SKM-1 (cell line): ENCODE measurements around the gene DBF4B.

Experiments used
- DNase-seq: peaks from one replicate; lab custom pipeline; 2025; ENCODE audit not compliant: unreplicated experiment; lab: John Stamatoyannopoulos, UW

Gene DBF4B

GRCh38 chr17:44759086-44759915 lies 50.8 kb downstream of the DBF4B start:
- no peak for DNase-seq

DNA sequence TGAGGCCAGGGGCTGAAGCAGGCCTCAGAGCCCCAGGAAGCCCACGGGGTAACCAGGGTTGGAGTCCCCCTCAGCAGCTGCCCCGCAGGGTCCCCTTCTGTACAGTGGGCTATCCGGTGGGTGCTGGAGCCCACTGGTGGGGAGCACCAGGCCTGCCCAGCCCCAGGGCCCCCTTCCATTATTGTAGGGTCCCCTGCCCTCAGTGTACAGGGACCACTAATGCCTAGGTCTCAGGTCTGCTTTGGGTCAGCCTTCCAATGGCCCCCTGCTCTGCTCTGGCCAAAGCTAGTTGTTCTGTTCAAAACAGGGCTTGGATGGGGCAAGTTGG lies 51.4 kb downstream of the DBF4B start:
- DNase-seq = no peak

DNA sequence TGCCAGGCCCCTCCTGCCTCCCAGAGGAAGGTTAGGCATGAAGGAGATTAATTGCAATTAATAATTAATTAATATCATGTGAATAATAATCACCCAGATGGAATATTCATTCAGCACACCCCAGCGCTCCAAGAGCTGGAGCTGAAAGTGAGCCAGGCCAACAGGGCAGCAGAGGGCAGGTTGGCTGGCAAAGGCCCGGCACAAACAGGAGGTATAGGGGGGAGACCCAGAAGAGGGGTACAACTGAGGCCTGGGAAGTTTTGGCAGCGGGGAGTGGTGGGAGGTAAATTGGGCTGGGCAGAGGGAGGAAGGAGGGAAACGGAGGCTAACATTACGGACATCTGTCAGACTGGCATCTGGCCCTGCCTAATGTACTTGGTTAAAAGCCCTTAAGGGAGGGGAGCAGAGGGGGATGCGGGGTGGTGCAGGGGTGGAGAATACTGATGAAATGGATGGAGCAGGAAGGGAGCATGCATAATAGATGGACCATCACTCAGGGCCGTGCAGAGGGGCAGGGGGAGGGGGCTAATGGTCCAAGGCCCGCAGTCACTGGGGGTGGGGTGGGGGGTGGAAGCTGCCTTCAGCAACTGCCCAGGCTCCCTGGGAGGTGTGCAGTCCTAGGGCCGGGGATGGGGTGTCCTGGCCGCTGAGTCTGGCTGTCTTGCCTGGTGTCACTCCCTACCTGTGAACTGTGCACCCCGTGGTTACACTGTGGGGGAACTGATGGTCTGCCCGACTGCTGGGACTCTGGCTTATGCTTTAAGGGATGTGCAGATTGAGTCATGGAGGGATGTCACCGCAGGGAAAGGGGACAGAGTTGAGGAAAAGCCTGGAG lies 52.2 kb downstream of the DBF4B start:
- DNase-seq = no peak

GRCh38 chr17:44761932-44762810 lies 53.7 kb downstream of the DBF4B start:
- DNase-seq = no peak

DNA sequence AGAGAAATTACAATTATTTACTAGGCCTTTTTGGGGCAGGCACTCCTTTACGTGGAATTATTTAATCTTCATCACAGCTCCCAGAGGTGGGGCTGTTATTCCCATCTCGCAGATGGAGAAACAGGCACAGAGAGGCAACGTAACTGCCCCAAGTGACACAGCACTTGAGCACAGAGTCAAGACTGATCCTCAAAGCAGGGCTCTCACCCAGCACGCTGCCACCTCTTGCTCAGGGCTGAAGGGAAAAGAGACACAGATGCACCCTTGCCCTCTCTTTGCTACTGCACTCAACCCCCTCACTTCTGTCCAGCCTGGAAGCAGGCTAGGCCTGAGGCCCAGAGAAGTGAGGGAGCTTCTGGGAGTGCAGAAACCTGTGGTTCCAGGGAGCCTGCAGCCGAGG lies 54.7 kb downstream of the DBF4B start:
- DNase-seq = no peak

DNA sequence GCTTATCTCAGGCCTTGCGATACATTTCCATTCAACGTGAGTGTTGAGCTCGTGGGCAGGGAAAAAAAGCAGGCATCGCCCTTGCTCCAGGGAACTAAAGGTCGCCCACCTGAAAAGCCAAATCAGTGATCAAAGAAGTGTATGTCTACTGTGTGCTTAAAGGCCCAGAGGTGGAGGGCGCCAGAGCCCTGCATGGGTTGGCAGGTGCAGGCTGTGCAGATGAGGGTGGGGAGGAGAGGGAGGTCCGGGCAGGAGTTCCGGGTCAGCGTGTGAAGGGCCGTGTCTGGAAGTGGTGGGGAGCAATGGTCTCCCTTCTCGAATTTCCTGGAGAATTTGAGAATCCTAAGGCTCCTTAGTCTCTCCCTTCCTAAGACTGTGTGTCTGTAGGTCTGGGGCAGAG lies 57.5 kb downstream of the DBF4B start:
- no peak for DNase-seq

DNA sequence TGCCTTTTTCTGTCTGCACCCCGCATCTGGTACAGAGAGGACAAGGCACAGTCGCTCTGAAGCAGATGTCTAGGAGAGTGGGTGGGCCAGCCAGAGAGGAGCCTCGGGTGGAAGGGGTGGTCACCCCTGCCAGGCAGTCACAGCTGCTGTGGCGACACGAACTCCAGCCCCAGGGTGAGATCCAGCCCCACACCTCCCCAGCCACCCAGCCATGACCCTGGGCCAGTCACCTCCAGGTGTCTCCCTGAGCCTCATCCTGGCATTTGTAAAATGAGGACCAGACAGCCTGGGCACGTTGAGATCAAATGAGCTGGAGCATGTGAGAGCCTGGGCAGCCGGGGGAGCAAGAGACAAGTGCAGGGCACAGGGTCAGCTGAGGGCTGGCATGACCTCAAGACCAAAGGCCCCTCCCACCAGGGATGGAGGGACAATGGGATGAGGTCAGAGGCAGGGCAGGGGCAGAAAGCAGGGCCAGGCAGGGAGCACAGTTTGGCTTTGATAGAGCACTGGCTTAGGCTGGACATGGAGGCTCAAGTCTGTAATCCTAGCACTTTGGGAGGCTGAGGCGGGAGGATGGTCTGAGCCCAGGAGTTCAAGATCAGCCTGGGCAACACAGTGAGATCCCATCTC lies 58.1 kb downstream of the DBF4B start:
- no peak for DNase-seq

DNA sequence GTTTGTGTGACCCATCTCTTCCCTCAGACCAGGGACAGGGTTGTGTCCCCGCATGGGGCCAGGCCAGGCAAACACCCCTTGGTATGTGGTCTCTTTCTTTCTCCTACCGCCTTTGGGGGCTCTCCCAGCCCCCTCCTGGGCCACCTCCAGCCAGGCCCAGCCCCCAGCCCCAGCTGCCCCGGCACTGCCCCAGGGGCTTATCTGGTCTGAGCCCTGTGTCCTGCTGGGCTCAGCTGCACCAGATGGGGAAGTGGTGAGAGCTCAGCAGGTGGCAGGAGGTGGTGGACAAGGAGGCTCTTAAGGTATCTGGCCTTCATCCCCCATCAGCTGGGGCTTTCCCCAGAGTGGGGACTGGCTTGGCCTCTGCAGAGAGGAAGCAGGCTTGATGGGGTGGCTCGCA lies 59.0 kb downstream of the DBF4B start:
- DNase-seq = no peak

- DNase-seq = peak; percentile 28
These were observed 60.2 kb downstream of the DBF4B start for GRCh38 chr17:44768505-44769142.

DNA sequence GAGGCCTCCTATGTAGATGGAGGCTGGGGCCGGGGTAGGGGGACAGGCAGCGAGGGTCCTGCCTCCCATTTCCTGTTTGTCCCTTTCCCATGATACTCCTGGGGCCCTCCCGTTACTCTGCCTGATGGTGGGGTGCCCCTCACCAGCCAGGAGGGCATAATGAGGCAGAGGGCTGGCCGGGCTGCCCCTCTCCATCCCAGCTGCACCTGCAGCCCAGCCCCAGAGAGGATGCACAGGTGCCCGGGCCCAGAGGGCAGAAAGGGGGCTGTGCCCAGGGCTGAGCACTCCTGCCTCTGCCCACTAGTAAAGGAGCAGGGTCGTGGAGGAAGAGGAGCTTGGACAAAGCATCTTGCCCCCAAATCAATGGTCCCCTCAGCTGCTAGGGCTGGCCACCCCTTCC lies 60.8 kb downstream of the DBF4B start:
- no peak for DNase-seq

DNA sequence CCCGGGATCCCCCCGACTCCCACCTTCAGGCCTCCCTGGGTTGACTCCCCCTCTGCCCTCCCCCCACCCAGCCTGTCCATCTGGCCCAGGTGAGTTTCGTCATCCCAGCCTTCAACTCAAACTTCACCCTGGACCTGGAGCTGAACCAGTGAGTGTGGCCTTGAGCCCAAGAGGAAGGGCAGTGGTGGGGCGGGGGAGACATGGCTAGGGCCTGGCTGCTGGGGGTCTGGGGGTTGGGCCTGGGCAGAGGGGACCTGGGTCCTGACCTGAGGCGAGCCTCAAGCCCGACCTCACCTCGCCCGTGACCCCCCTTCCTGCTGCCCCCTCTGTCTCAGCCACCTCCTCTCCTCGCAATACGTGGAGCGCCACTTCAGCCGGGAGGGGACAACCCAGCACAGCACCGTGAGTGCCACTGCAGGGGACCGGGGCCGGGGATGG lies 61.2 kb downstream of the DBF4B start:
- no peak for DNase-seq

DNA sequence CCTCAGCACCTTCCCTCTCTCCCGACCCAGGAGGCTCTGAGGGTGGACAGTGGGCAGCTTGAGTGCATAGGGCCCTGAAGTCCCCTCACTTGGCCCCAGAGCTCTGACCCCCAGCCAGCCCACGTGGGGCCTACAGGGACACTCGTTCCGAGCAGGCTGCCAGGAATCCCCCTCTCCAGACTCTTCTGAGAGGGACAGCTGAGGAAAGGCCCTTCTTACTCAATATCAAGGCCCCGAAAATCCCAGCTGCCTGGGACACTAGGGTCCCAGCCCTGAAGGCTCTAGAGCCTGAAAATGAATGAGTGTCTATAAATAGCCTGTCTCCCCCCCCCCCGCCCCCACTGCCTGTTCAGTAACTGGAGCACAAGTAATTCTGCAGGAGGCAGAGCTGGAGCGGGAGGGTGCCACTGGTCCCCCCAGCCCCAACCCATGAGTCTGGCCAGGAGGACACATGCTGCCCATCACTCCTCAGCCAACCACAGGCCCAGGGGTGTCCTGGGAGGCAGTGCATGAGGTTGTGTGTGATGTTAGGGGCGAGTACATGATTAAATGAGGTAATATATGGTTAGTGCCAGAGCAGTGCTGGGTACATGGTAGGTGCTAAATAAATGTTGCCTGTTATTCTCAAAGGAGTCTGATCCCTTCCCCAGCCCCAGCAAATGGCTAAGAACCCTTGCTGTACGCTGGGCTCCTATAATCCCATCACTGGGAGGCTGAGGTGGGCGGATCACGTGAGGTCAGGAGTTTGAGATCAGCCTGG lies 61.9 kb downstream of the DBF4B start:
- DNase-seq = no peak

GRCh38 chr17:44772308-44773045 lies 64.0 kb downstream of the DBF4B start:
- DNase-seq = no peak

DNA sequence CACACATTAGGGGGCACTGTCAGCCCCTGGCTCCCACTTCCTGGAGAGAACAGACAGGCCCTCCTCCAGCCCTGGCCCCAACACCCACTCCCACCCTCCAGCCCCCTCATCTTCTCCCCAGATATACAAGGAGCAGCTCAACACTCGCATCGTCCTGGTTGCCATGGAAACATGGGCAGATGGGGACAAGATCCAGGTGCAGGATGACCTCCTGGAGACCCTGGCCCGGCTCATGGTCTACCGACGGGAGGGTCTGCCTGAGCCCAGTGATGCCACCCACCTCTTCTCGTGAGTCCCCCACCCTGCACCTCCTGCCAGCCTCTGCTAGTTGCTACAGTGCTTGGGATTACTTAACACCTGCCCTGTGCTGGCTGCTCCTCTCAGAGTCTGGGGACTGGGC lies 64.7 kb downstream of the DBF4B start:
- DNase-seq = no peak

GRCh38 chr17:44774271-44775135 lies 66.0 kb downstream of the DBF4B start:
- peak; percentile 55 for DNase-seq

- DNase-seq = peak; percentile 92
These were observed 66.8 kb downstream of the DBF4B start for GRCh38 chr17:44775136-44775837.

- DNase-seq = no peak
These were observed 67.6 kb downstream of the DBF4B start for GRCh38 chr17:44775838-44776621.
